NK-92 (cell line): ENCODE data around the gene SCN2B.

Experiments
- DNase-seq: peaks from one replicate; lab custom pipeline; 2025; ENCODE audit not compliant: unreplicated experiment; lab: John Stamatoyannopoulos, UW

The SCN2B gene

DNA sequence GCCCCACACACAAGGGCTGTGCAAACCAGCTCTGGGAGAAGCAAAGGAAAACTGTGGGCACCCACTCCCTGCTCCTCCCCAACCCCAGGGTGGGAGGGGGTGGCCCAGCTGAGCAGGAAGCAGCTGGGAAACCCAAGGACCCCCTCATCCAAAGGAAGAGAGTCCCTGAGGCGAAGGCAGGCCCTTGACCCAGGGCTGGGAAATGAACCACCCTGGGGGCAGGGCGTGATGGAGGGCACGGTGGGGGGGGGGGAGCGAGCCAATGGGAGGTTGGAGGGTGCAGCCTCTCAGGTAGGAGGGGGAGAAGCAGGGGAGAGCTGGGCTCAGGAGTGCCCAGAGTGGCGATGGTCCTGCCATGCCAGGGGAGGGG is 40.7 kb downstream of the SCN2B start:
- no peak for DNase-seq

DNA sequence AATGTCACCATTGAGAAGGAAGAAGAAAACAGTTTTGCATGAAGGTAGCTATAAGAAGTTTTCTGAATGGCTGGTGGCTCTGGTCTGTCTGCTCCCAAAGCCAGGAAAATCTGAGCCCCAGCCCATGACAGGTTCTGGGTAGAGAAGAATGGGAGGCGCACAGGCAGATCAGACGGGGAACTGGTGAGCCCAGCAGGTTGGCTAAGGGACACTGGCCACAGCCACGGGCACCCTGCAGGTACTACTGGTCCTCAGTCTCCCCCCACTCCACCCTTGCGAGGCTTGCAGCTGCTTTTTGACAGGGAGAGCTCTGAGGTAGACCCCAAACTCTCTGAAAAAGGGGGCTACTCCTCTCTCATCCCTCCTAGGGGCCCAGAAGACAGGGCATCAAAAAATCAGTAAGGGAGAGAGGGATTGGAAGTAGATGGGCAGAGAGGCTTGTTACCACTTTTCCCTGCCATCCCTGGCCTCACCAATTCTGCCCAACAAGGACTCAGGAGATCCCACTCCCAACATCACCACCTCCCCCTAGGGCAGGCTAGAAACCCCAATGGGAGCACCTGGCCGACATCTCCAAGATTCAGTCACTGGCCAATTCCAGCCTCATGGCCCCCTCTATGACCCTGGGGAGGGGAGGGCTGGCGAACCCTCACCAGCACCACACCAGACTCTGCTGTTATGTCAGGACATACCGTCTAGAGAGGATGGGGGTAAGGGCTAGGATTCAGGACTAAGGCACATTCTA is 41.2 kb downstream of the SCN2B start:
- no peak for DNase-seq

DNA sequence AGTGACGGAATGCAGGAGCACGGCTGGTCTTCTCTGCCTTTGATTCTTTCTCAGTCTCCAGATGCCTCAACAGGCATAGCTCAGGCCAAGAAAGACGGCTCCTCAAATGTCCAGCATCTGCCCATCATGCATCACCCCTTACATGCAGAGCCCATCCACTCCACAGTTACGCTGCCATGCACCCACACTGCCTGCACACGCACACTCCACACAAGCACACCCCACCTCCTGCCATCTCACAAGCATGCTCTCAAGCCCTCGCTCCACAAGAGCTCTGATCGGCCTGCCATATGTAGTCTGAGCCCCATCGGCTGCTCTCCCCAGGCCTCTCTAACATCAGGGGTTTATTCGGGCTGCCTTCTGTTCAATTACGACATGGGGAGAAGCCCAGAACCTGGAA is 42.6 kb downstream of the SCN2B start:
- DNase-seq = no peak

DNA sequence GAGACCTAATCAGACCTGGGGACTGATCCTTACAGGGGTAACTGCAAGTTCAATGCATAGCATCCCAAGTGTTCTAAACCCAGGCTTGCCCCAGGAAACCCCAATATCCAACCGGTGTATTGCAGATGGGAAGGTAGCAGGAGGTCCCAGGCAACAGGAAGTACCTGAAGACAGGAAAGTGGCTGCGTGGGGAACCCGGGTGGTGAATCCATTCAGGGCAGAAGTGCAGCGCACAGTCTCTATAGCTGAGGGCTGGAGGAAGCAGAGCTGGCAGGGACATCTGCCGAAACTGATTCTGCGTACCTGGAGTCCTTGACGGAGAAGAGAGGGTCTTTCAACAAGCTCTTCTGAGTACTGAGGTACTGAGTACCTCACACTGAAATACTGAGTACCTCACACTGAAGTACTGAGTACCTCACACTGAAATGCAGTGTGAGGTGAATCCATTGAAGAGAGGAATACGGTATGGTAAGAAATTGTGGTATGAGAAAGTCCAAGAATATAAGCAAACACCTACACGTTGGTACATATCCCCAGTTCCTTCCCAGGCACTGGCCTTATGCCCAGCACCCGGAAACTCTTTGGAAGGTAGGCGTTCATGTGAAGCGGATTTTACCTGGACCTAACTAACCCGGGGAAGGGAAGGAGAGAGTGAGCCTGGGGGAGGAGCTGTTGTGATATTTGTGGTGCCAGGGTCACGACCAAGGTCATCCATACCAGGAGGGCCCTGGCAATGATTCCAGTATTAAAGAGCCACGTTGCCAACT is 43.9 kb downstream of the SCN2B start:
- no peak for DNase-seq

DNA sequence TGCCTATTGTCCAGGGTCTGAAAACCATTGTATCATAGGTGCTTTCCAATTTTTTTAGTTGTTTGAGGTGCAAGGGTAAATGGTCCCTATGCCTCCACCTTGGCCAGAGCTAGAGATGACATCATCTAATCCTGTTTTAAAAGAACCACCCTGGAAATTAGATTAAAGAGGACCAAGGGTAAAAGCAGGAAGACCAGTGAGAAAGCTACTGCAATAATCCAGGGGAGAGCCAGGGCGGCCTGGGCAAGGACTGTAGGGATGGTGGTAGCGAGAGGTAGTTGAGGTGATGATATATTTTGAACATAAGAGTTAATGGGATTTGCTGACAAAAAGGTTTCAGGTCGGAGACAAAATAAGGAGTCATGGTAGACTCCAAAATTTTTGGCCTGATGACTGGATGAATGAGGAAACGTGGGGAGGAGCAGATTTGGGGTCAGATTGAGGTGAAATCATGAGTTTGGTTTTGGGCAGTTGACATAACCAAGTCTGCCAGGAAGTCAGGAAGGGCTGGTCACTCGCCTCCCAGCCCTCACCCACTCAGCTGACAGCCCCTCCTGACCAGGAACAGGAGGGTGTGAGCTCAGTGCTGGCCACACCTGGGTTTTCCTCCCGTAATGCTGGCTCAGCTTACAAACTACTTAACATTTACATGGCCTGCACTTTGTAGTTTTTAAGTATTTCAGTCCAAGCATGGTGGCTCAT is 46.8 kb downstream of the SCN2B start:
- no peak for DNase-seq

DNA sequence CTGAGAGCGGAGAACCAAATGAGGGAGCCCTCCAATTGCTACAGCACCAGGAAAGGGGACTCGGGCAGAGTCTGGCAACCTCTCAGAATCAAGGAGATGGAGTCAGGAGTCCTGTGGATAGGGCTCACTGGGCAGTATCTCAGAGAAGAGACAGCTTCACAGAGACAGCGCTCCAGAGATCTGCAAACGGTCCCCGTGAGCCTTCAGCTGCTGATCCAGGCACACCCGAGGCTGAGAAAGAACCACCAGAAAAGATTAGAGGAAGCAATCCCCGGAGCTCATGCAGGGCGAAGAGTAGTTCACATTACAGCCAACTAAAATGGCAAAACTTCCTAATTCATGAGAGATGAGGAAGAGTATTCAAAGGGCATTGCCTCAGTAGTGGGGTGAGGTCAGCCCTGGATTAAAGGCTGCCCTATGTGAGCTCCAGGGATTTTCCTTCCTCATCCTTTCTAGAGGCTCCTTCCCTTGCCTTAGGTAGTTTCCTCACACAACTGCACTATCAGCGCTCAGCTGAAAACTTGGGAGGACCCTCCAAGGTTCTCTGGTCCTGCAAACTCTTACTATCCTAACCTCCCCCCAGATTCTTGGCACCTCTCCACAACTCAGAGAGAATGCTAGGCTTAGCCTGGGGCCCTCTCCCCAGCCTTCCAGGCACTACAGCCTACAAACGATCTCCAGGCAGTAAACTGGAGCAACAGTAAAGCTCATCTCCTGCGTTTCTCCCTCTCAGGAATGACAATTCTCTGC is 47.5 kb downstream of the SCN2B start:
- DNase-seq = no peak

DNA sequence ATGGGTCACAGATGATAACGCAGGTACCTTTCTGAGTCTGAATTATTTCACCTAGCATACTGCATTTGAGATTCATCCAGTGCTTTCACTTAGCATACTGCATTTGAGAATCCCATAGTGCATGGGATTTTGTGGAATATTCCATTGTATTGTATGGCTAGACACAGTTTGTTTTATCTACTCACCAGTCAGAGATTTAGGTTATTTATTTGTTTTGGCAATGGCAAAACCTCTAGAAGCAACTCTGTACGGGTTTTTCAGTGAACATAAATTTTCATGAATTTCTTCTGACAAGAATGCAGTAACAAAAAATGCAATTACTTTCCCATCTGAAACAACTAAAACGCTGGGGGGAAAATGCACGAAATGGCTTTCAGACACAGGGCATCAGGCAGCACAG is 48.1 kb downstream of the SCN2B start:
- no peak for DNase-seq

DNA sequence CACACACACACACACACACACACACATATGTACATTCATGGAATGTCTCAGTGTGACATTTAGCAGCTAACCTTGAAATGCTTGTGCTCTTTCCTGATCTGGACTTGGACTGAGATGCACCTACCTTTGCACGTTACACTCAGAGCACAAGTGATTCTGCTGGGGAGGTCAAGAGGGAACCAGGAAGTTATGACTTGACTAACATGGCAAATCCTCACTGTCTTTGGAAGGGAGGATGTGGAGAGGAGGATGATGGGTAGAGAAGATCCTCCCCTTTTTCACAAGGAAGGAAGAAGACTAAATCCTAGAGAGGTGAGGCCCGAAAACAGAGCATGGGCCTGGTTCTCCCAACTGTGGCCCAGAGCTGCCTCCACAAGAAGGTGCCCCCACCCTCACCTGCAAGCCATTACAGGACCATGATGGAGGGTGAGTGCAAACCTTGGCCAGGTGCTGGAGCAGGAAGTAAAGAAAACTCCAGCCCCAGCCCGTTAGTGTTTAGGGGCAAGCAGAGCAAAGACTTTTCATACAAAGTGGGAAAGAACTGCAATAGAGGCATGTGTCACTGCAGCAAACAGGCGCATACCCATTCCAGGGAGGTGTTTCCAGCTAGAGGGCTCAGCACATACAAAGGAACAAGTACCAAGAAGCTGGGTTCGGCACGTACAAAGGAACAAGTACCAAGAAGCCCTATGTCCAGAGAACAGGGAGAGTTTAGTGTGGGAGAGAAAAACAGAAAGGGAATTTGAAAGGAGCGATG is 50.2 kb downstream of the SCN2B start:
- DNase-seq = no peak

DNA sequence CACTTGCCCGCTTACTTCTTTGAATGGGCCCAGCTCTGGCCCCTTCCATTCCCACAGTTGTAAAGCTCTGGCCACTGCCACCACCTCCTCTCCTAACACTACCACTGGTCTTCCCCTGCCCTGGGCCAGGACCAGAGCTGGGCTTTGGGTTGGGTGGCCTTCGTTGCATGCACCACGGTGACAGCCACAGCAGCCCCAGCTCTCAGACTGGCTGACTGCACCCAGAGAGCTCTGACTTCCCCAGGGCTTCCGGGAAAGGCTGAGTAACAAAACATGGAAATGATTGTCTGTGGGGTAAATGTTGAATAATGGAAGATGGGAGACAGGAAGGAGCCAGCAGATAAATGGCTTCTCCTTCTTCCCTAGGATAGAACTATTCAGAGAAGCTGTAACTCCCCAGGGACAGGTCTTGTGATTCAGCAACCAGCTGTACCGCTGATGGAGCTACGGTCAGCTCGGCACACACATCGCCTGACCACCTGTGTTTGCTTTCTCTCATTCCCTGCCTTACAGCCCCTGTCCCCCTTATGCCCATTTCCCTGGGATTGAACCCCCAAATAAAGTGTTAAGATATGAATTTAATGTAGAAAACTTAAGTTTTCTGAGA is 51.4 kb downstream of the SCN2B start:
- DNase-seq = no peak

DNA sequence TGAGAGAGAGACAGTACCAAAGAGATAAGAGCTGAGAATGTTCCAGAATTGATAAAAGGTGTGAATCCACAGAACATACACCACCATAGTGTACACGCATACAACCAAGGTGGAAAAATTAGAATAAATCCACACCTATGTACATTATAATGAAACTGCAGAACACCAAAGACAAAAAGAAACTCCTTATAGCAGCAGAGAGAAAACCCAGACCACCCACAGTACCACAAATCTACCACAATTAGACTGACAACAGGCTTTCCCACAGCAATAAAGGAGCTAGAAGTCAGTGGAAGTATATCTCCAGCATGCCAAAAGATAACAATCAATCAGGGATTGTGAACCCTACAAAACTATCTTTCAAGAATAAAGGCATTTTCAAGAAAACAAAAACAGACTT is 55.6 kb downstream of the SCN2B start:
- no peak for DNase-seq

DNA sequence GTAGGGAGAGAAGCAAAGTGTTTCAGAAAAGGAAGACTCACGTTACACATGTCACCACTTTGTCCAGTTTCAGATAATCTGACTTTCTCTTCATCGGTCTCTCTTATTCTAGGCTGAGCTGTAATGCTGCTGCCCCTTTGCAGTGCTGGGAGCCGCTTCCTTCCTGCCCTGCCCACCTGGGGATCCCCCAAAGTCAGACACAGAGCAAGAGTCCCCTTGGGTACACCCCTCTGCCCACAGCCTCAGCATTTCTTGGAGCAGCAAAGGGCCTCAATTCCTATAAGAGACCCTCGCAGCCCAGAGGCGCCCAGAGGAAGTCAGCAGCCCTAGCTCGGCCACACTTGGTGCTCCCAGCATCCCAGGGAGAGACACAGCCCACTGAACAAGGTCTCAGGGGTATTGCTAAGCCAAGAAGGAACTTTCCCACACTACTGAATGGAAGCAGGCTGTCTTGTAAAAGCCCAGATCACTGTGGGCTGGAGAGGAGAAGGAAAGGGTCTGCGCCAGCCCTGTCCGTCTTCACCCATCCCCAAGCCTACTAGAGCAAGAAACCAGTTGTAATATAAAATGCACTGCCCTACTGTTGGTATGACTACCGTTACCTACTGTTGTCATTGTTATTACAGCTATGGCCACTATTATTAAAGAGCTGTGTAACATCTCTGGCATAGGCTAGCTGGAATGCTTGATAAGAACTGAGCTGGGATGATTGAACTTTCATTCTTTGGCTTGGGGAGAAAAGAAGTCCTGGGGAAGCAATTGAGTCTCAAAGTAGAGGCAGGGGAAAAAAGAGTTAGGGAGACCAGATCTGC is 58.4 kb downstream of the SCN2B start:
- DNase-seq = no peak

DNA sequence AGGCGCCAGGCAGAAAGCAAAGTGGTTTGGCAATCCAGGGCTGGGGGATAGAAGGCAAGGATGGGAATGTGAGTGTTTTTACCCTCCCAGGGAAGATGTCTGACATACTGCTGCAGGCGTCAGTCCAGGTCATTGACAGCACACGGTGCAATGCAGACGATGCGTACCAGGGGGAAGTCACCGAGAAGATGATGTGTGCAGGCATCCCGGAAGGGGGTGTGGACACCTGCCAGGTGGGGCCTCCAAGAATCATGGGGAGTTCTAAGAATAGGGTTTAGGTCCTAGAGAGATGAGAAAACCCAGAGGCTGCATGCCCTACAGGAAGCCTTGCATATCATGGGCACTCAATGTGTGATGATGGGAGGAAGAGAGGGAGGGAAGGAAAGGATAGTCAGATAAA is 61.4 kb downstream of the SCN2B start:
- DNase-seq = no peak

DNA sequence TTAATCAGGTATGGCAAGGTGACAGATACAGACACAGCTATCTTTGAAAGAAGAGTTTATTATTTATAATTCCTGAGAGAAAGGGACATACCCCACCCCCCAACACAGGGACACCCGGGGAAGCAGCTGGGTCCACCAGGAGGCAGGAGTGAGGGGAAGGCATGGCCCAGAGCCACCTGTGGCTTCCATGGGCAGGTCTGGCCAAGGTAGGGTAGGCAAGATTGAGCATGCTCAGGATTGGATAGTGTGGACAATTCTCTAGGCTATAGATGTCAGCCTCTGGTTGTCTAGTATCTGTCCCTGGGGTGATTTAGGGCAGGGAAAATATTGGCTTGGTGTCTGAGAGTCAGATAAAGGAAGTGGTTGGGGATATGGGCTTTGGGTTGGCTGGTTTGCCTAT is 62.2 kb downstream of the SCN2B start:
- no peak for DNase-seq

DNA sequence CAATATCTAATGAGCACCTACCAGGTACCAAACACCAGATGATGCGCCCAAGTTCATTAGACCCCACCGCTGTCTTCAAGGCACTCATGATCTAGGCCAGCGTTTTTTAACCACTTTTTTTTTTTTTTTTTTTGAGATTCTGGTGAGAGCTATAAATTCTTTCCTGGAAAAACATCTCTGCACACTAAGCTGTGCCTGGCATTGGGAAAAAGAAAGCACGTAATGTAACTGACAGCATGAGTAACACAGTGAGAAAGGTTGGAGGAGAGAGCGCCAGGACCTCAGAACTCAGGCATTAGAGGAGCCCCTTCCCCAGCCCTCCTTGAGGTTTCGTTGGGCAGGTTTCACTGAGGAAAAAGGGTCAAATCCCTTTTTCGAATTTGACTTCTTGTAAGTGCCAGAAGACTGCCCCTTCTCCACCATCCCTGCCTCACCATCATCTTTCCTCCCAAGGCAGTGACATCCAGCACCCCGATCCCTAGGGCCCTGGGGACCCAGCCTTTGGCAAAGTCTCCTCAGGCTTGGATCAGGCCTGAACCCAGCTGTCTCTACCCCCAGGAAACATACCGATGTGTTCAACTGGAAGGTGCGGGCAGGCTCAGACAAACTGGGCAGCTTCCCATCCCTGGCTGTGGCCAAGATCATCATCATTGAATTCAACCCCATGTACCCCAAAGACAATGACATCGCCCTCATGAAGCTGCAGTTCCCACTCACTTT is 63.6 kb downstream of the SCN2B start:
- DNase-seq = no peak
